Esophagus muscularis mucosa (tissue), 4 donors: ENCODE results near the gene SLC25A22. TPM values are rescaled to one million over a fixed set of nuclear protein-coding genes. Genes with fewer than 3 reads are reported as not detected.

ENCODE experiments used
- DNase-seq: peaks from one replicate; pipeline ENCODE4 v3.0.0-alpha.2; 2017; ENCODE audit errors: extremely low spot score
- H3K27ac ChIP-seq, 4 donors: fragments of 200-600 bp; sonication (generic); replicated peaks in 1 of 4; 1 replicate in 3 of 4; 2 replicates in 1 of 4; pipeline ENCODE4 v1.5.1; 2016 to 2019; ENCODE audit warnings: mild to moderate bottlenecking in 1 of 4
- H3K27me3 ChIP-seq, 4 donors: fragments of 200-600 bp; sonication (generic); one replicate each; pipeline versions ENCODE4 v1.5.1 to v1.6.0; 2016 to 2019
- H3K36me3 ChIP-seq, 4 donors: fragments of 200-600 bp; sonication (generic); one replicate each; pipeline ENCODE4 v1.5.1; 2016 to 2019
- H3K4me1 ChIP-seq, 4 donors: fragments of 200-600 bp; sonication (generic); one replicate each; pipeline ENCODE4 v1.5.1; 2016 to 2019
- H3K4me3 ChIP-seq, 4 donors: fragments of 200-600 bp; sonication (generic); 1 replicate in 2 of 4; 2 replicates in 2 of 4; pipeline ENCODE4 v1.5.1; 2016 to 2019; ENCODE audit warnings: mild to moderate bottlenecking in 4 of 4, moderate library complexity in 1 of 4
- H3K9me3 ChIP-seq, 4 donors: fragments of 200-600 bp; sonication (generic); 1 replicate in 3 of 4; 2 replicates in 1 of 4; pipeline ENCODE4 v1.5.1; 2016 to 2019
- CTCF ChIP-seq, 3 experiments: fragments of 200-600 bp in 2 of 3; fragments of 450-650 bp in 1 of 3; sonication (generic) in 2 of 3; IDR thresholded peaks; one replicate each; pipeline ENCODE4 v1.5.1; 2017 to 2019; ENCODE audit warnings: antibody characterized with exemption in 3 of 3, mild to moderate bottlenecking in 2 of 3, moderate library complexity in 1 of 3
- EP300 ChIP-seq: sonication (generic); formaldehyde crosslinking; IDR thresholded peaks from one replicate; pipeline ENCODE4 v1.6.1; 2017; ENCODE audit warnings: antibody characterized with exemption
- POLR2A ChIP-seq: fragments of 450-650 bp; IDR thresholded peaks from one replicate; pipeline ENCODE4 v1.6.1; 2017; ENCODE audit warnings: antibody characterized with exemption, moderate library complexity, mild to moderate bottlenecking, low read depth
- POLR2AphosphoS5 ChIP-seq, 2 donors: sonication (generic); formaldehyde crosslinking; IDR thresholded peaks; one replicate each; pipeline ENCODE4 v1.6.1; 2017; ENCODE audit warnings: antibody characterized with exemption in 2 of 2
- WGBS: methylation state at CpG from one replicate; pipeline ENCODE4 v1.1.5; 2018; 5-methylcytosine and 5-hydroxymethylcytosine counted together
- intact Hi-C: fragments of 100-400 bp; cut with DNase I; formaldehyde crosslinking; loops from one replicate; pipeline ENCODE4 v1.15.1; 2023
- total RNA-seq, 4 donors: library from RNA; depleted of rRNA; stranded (reverse); fragments of >200 nt; gene quantifications; one replicate each; pipeline versions ENCODE4 v1.1.0 to v1.2.1, GENCODE V29; 2016

Gene SLC25A22
- total RNA-seq, 4 donors from 2014 or later: 5.0 to 11.0 (median 9.5) TPM

- H3K4me1 ChIP-seq: peaks cover 74 to 95% (median 90%) of the 10 kb centered on the region in 4 donors
- 17% methylated on average over 13 of the region's 31 CpGs for WGBS
- peak overlapping the region; percentile 78 to 94 (median 84) for H3K4me3 ChIP-seq
- peaks cover 29 to 40% (median 39%) of the 10 kb centered on the region in 4 donors for H3K36me3 ChIP-seq
- no peaks in the 10 kb centered on the region for H3K9me3 ChIP-seq
- intact Hi-C loops: no loop called here
- H3K27me3 ChIP-seq: peaks cover 0 to 29% (median 18%) of the 10 kb centered on the region in 4 donors
- H3K27ac ChIP-seq: peak overlapping the region; percentile 88 to 93 (median 90)
- TF ChIP-seq CTCF (IDR thresholded peaks at IDR 0.05): peak in 1 of 3 experiments; percentile 8
- peak; percentile 84 to 88 for TF ChIP-seq POLR2AphosphoS5 (IDR thresholded peaks at IDR 0.05)
- TF ChIP-seq EP300: no peak
- TF ChIP-seq POLR2A: peak; percentile 49
- no peak for DNase-seq
Observed at GRCh38 chr11:834371-835316, 36.6 kb upstream of the SLC25A22 start.

- Histone ChIP-seq H3K36me3 (peaks cover 23 to 32% (median 31%) of the 10 kb centered on the region in 4 donors), H3K4me3 (peak overlapping the region; percentile 78 to 94 (median 84)), H3K9me3 (no peaks in the 10 kb centered on the region), H3K27me3 (peaks cover 0 to 37% (median 25%) of the 10 kb centered on the region in 4 donors), H3K27ac (peak overlapping the region; percentile 88 to 93 (median 90)), H3K4me1 (peaks cover 77 to 95% (median 92%) of the 10 kb centered on the region in 4 donors)
- intact Hi-C loops: no loop called here
- 34% methylated on average over 9 of the region's 9 CpGs for WGBS
- no peak for DNase-seq
- TF ChIP-seq POLR2AphosphoS5 (IDR thresholded peaks at IDR 0.05) (peak; percentile 45 to 51), EP300 (no peak), CTCF (IDR thresholded peaks at IDR 0.05) (no peak)
Observed at GRCh38 chr11:833849-834311, 35.8 kb upstream of the SLC25A22 start.

- H3K27me3 ChIP-seq: peaks cover 0 to 43% (median 31%) of the 10 kb centered on the region in 4 donors
- H3K4me3 ChIP-seq: peak overlapping the region; percentile 78 to 94 (median 84)
- peaks cover 17 to 26% (median 25%) of the 10 kb centered on the region in 4 donors for H3K36me3 ChIP-seq
- DNase-seq: no peak
- intact Hi-C loops: no loop called here
- peaks cover 79 to 95% (median 92%) of the 10 kb centered on the region in 4 donors for H3K4me1 ChIP-seq
- H3K27ac ChIP-seq: peak overlapping the region; percentile 88 to 93 (median 90)
- WGBS: under 1% methylated on average over 24 of the region's 55 CpGs
- peak; percentile 35 to 55 for TF ChIP-seq POLR2AphosphoS5 (IDR thresholded peaks at IDR 0.05)
- TF ChIP-seq POLR2A: peak; percentile 19
- TF ChIP-seq EP300: no peak
- TF ChIP-seq CTCF (IDR thresholded peaks at IDR 0.05): no peak
- H3K9me3 ChIP-seq: no peaks in the 10 kb centered on the region
Observed at GRCh38 chr11:833114-833791, 35.2 kb upstream of the SLC25A22 start.

GRCh38 chr11:832529-833113 lies 34.5 kb upstream of the SLC25A22 start, which contains the start of gene CD151:
CD151 (plus strand) TSS chr11:832952; CDS start chr11:836070, 3,118 bp downstream.
- no peak for DNase-seq
- peaks cover 11 to 19% (median 18%) of the 10 kb centered on the region in 4 donors for H3K36me3 ChIP-seq
- no peaks in the 10 kb centered on the region for H3K9me3 ChIP-seq
- peak within 1 kb of the TSS; percentile 88 to 93 (median 90) for H3K27ac ChIP-seq
- TF ChIP-seq EP300: no peak
- TF ChIP-seq POLR2A: no peak
- TF ChIP-seq CTCF (IDR thresholded peaks at IDR 0.05): peak in 1 of 3 experiments; percentile 41
- TF ChIP-seq POLR2AphosphoS5 (IDR thresholded peaks at IDR 0.05): peak in 1 of 2 donors; percentile 76
- H3K4me1 ChIP-seq: peaks cover 85 to 95% (median 94%) of the 10 kb centered on the region in 4 donors
- intact Hi-C loops: no loop called here
- peak within 1 kb of the TSS; percentile 78 to 94 (median 84) for H3K4me3 ChIP-seq
- WGBS: 10% methylated on average over 11 of the region's 67 CpGs
- H3K27me3 ChIP-seq: peaks cover 0 to 49% (median 37%) of the 10 kb centered on the region in 4 donors
